ENCODE measurements around the gene HPN. TPM values are rescaled to one million over a fixed set of nuclear protein-coding genes. Genes with fewer than 3 reads are reported as not detected.
A peak's percentile ranks its signal among the peaks of the same experiment; 100 is the strongest.
"Not testable (repeated sequence)": the region's sequence is repeated elsewhere in the genome, so short reads cannot be mapped to it uniquely, and the experiment has no call there.

HPN gene
- polyA plus RNA-seq, 1 donor from 2014 or later, result not detected

GRCh38 chr19:35051268-35051667, 9.7 kb downstream of the HPN start:
- not testable (repeated sequence) for H3K27me3 Mint-ChIP-seq, H3K27ac Mint-ChIP-seq, H3K4me3 Mint-ChIP-seq, H3K36me3 Mint-ChIP-seq, H3K9me3 Mint-ChIP-seq, H3K4me1 Mint-ChIP-seq

GRCh38 chr19:35051796-35052195, 10.3 kb downstream of the HPN start:
- Mint-ChIP-seq H3K27ac (no peak overlapping the region), H3K4me3 (no peak overlapping the region), H3K9me3 (peaks cover 0 to 1% (median 0%) of the 10 kb centered on the region in 3 donors), H3K4me1 (no peaks in the 10 kb centered on the region), H3K36me3 (no peaks in the 10 kb centered on the region), H3K27me3 (peaks cover 5% of the 10 kb centered on the region)

- H3K4me1 Mint-ChIP-seq, result no peaks in the 10 kb centered on the region
- H3K27me3 Mint-ChIP-seq, result peaks cover 5% of the 10 kb centered on the region
- no peak overlapping the region for H3K4me3 Mint-ChIP-seq
- H3K36me3 Mint-ChIP-seq, result no peaks in the 10 kb centered on the region
- peaks cover 0 to 1% (median 0%) of the 10 kb centered on the region in 3 donors for H3K9me3 Mint-ChIP-seq
- H3K27ac Mint-ChIP-seq, result no peak overlapping the region
Observed at GRCh38 chr19:35052599-35053190, 11.2 kb downstream of the HPN start.

- Mint-ChIP-seq H3K4me3 (no peak overlapping the region), H3K27ac (no peak overlapping the region), H3K9me3 (peaks cover 0 to 1% (median 0%) of the 10 kb centered on the region in 3 donors), H3K4me1 (no peaks in the 10 kb centered on the region), H3K36me3 (no peaks in the 10 kb centered on the region), H3K27me3 (peaks cover 4% of the 10 kb centered on the region)
Observed at GRCh38 chr19:35053667-35054293, 12.3 kb downstream of the HPN start.

- Mint-ChIP-seq H3K4me3 (no peak overlapping the region), H3K27me3 (peaks cover 8% of the 10 kb centered on the region), H3K36me3 (no peaks in the 10 kb centered on the region), H3K27ac (no peak overlapping the region), H3K4me1 (no peaks in the 10 kb centered on the region), H3K9me3 (peaks cover 0 to 1% (median 0%) of the 10 kb centered on the region in 3 donors)
Observed at GRCh38 chr19:35054626-35055025, 13.1 kb downstream of the HPN start.

GRCh38 chr19:35055715-35056179, 14.2 kb downstream of the HPN start:
- Mint-ChIP-seq H3K4me1 (no peaks in the 10 kb centered on the region), H3K27ac (peak overlapping the region in 1 of 3 donors; percentile 4), H3K36me3 (no peaks in the 10 kb centered on the region), H3K9me3 (peaks cover 0 to 1% (median 0%) of the 10 kb centered on the region in 3 donors), H3K27me3 (peaks cover 8% of the 10 kb centered on the region), H3K4me3 (no peak overlapping the region)

GRCh38 chr19:35056513-35057063, 15.1 kb downstream of the HPN start:
- Mint-ChIP-seq H3K27me3 (peaks cover 8% of the 10 kb centered on the region), H3K4me3 (no peak overlapping the region), H3K9me3 (peaks cover 0 to 1% (median 0%) of the 10 kb centered on the region in 3 donors), H3K4me1 (no peaks in the 10 kb centered on the region), H3K36me3 (no peaks in the 10 kb centered on the region), H3K27ac (no peak overlapping the region)

- Mint-ChIP-seq H3K4me1 (no peaks in the 10 kb centered on the region), H3K4me3 (no peak overlapping the region), H3K36me3 (no peaks in the 10 kb centered on the region), H3K27ac (no peak overlapping the region), H3K9me3 (no peaks in the 10 kb centered on the region), H3K27me3 (peaks cover 6% of the 10 kb centered on the region)
Observed at GRCh38 chr19:35058370-35058769, 16.8 kb downstream of the HPN start.

- H3K9me3 Mint-ChIP-seq, result no peaks in the 10 kb centered on the region
- no peaks in the 10 kb centered on the region for H3K4me1 Mint-ChIP-seq
- peaks cover 6% of the 10 kb centered on the region for H3K27me3 Mint-ChIP-seq
- H3K4me3 Mint-ChIP-seq, result no peak overlapping the region
- H3K27ac Mint-ChIP-seq, result no peak overlapping the region
- peaks cover 3% of the 10 kb centered on the region for H3K36me3 Mint-ChIP-seq
Observed at GRCh38 chr19:35059006-35059798, 17.7 kb downstream of the HPN start.

GRCh38 chr19:35059799-35060091, 18.2 kb downstream of the HPN start:
- Mint-ChIP-seq H3K27me3 (peaks cover 6% of the 10 kb centered on the region), H3K27ac (no peak overlapping the region), H3K9me3 (no peaks in the 10 kb centered on the region), H3K4me1 (peaks cover 0 to 2% (median 0%) of the 10 kb centered on the region in 3 donors), H3K36me3 (peaks cover 4% of the 10 kb centered on the region), H3K4me3 (no peak overlapping the region)

GRCh38 chr19:35060160-35060855, 18.8 kb downstream of the HPN start:
- H3K36me3 Mint-ChIP-seq, result peaks cover 4% of the 10 kb centered on the region
- no peaks in the 10 kb centered on the region for H3K9me3 Mint-ChIP-seq
- H3K4me3 Mint-ChIP-seq, result no peak overlapping the region
- H3K4me1 Mint-ChIP-seq, result peaks cover 0 to 2% (median 0%) of the 10 kb centered on the region in 3 donors
- H3K27me3 Mint-ChIP-seq, result peaks cover 6% of the 10 kb centered on the region
- H3K27ac Mint-ChIP-seq, result no peak overlapping the region

GRCh38 chr19:35061583-35062373, 20.3 kb downstream of the HPN start:
- H3K4me1 Mint-ChIP-seq, result peaks cover 0 to 4% (median 0%) of the 10 kb centered on the region in 3 donors
- peaks cover 4% of the 10 kb centered on the region for H3K36me3 Mint-ChIP-seq
- peak overlapping the region in 1 of 3 donors; percentile 35 for H3K27ac Mint-ChIP-seq
- no peak overlapping the region for H3K4me3 Mint-ChIP-seq
- peaks cover 5% of the 10 kb centered on the region for H3K27me3 Mint-ChIP-seq
- H3K9me3 Mint-ChIP-seq, result no peaks in the 10 kb centered on the region

- no peak overlapping the region for H3K27ac Mint-ChIP-seq
- no peaks in the 10 kb centered on the region for H3K9me3 Mint-ChIP-seq
- H3K27me3 Mint-ChIP-seq, result peaks cover 5% of the 10 kb centered on the region
- H3K36me3 Mint-ChIP-seq, result peaks cover 4% of the 10 kb centered on the region
- H3K4me1 Mint-ChIP-seq, result peaks cover 5 to 9% (median 6%) of the 10 kb centered on the region in 3 donors
- H3K4me3 Mint-ChIP-seq, result no peak overlapping the region
Observed at GRCh38 chr19:35062942-35063341, 21.4 kb downstream of the HPN start.

Data from IgD-negative memory B cell (primary cell).